ENCODE data around the gene FCRL3. TPM values are rescaled to one million over a fixed set of nuclear protein-coding genes. Genes with fewer than 3 reads are reported as not detected.

The FCRL3 gene
- total RNA-seq, 1 donor from 2014 or later: 97.1 TPM

- no peak for DNase-seq
- Mint-ChIP-seq H3K27me3 (no peaks in the 10 kb centered on the region), H3K9me3 (no peaks in the 10 kb centered on the region), H3K4me3 (no peak overlapping the region), H3K36me3 (ENCODE audit: low read depth) (no peaks in the 10 kb centered on the region), H3K4me1 (peaks cover 11% of the 10 kb centered on the region), H3K27ac (no peak overlapping the region)
- CTCF ChIA-PET: interaction anchor here (1.2 kb wide), 1 partner anchor 61 kb away, joined by 5 read pairs; no protein-coding TSS in a partner anchor
- intact Hi-C loops (cut with micrococcal nuclease): no loop called here
- POLR2A ChIA-PET: no interaction called here
- no peak for ATAC-seq (ENCODE audit: low read depth)
- TF ChIP-seq CTCF (IDR thresholded peaks at IDR 0.05): no peak
Measured at GRCh38 chr1:157641177-157641576, 59.4 kb downstream of the FCRL3 start.

GRCh38 chr1:157639800-157640199 lies 60.8 kb downstream of the FCRL3 start:
- no peak overlapping the region for H3K27ac Mint-ChIP-seq
- no peaks in the 10 kb centered on the region for H3K9me3 Mint-ChIP-seq
- no peaks in the 10 kb centered on the region for H3K27me3 Mint-ChIP-seq
- ChIA-PET POLR2A (no interaction called here), CTCF (interaction anchor here (1.2 kb wide), 1 partner anchor 59 kb away, joined by 5 read pairs; no protein-coding TSS in a partner anchor)
- peaks cover 2% of the 10 kb centered on the region for H3K4me1 Mint-ChIP-seq
- intact Hi-C loops (cut with micrococcal nuclease): no loop called here
- DNase-seq (no peak), ATAC-seq (ENCODE audit: low read depth) (no peak)
- no peak for TF ChIP-seq CTCF (IDR thresholded peaks at IDR 0.05)
- H3K36me3 Mint-ChIP-seq (ENCODE audit: low read depth): no peaks in the 10 kb centered on the region
- no peak overlapping the region for H3K4me3 Mint-ChIP-seq

GRCh38 chr1:157628773-157629172 lies 71.8 kb downstream of the FCRL3 start:
- no peak for TF ChIP-seq CTCF (IDR thresholded peaks at IDR 0.05)
- no peak for DNase-seq
- CTCF ChIA-PET: no interaction called here
- H3K4me1 Mint-ChIP-seq: peaks cover 20% of the 10 kb centered on the region
- H3K9me3 Mint-ChIP-seq: peaks cover 3% of the 10 kb centered on the region
- H3K36me3 Mint-ChIP-seq (ENCODE audit: low read depth): no peaks in the 10 kb centered on the region
- no peak for ATAC-seq (ENCODE audit: low read depth)
- H3K27me3 Mint-ChIP-seq: no peaks in the 10 kb centered on the region
- H3K27ac Mint-ChIP-seq: no peak overlapping the region
- POLR2A ChIA-PET: no interaction called here
- H3K4me3 Mint-ChIP-seq: no peak overlapping the region
- intact Hi-C loops (cut with micrococcal nuclease): no loop called here

Other genes with a start within 250 kb of the FCRL3 start
- 40.4 and 55.4 TPM in 2 replicates for gene FCRL5, start 148.3 kb downstream of the FCRL3 start, total RNA-seq
- gene FCRL4, start 102.7 kb downstream of the FCRL3 start, total RNA-seq: 6.3 and 6.7 TPM in 2 replicates
- gene FCRL2, start 76.4 kb upstream of the FCRL3 start, total RNA-seq: 48.0 and 51.6 TPM in 2 replicates
- gene FCRL1, start 119.4 kb upstream of the FCRL3 start, total RNA-seq: 111 and 138 TPM in 2 replicates
- gene CD5L, start 141.0 kb upstream of the FCRL3 start, total RNA-seq: 0.20 TPM in 1 of 2 replicates, not detected in the other

Measured in activated B cell treated with CpG ODN at 0.5 μM for 24 hours (primary cell).